Panc1 (cell line): ENCODE data around the gene PROM1.

Source experiments
- CTCF ChIP-seq: fragments of 450-650 bp; IDR thresholded peaks from 2 replicates; pipeline ENCODE4 v1.5.1; 2017; ENCODE audit warnings: mild to moderate bottlenecking
- SIN3A ChIP-seq: IDR thresholded peaks from 2 replicates; pipeline ENCODE4 v1.6.1; 2012; ENCODE audit warnings: low read depth, mild to moderate bottlenecking, low read length, moderate library complexity, borderline replicate concordance; ENCODE audit not compliant: insufficient read depth
- TCF7L2 ChIP-seq: IDR thresholded peaks from 2 replicates; pipeline ENCODE4 v1.6.1; 2011; ENCODE audit warnings: mild to moderate bottlenecking, low read depth, low read length, inconsistent platforms
- TF ChIP-seq, protein P1 (sequence below), 2 experiments: IDR thresholded peaks; 2 replicates each; pipeline ENCODE4 v1.6.1; 2011 to 2012; ENCODE audit warnings: low read depth in 2 of 2, control low read depth in 1 of 2, low read length in 1 of 2, mild to moderate bottlenecking in 1 of 2, moderate library complexity in 1 of 2; ENCODE audit not compliant: insufficient read depth in 1 of 2

DNA sequence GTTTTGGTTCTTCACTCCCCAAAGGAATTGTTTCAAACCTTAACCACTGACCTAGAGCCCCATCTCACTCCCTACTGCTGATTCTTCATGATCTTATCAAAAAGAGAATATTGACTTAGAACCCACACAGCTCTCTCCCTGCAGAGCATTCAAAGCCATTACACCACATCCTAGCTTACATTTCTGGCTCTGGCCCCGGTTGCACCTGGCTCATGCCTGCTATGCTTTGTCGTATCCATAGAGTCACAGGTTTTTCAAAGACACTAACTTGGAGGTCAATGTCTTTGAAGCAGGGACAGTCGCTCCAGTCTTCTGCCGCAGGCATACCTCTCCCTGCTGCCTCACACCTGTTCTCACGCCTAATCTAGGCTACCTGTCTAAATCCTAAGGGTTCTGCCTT, 78.1 kb downstream of the PROM1 start:
- TF ChIP-seq CTCF: no peak
- TF ChIP-seq, protein P1, sequence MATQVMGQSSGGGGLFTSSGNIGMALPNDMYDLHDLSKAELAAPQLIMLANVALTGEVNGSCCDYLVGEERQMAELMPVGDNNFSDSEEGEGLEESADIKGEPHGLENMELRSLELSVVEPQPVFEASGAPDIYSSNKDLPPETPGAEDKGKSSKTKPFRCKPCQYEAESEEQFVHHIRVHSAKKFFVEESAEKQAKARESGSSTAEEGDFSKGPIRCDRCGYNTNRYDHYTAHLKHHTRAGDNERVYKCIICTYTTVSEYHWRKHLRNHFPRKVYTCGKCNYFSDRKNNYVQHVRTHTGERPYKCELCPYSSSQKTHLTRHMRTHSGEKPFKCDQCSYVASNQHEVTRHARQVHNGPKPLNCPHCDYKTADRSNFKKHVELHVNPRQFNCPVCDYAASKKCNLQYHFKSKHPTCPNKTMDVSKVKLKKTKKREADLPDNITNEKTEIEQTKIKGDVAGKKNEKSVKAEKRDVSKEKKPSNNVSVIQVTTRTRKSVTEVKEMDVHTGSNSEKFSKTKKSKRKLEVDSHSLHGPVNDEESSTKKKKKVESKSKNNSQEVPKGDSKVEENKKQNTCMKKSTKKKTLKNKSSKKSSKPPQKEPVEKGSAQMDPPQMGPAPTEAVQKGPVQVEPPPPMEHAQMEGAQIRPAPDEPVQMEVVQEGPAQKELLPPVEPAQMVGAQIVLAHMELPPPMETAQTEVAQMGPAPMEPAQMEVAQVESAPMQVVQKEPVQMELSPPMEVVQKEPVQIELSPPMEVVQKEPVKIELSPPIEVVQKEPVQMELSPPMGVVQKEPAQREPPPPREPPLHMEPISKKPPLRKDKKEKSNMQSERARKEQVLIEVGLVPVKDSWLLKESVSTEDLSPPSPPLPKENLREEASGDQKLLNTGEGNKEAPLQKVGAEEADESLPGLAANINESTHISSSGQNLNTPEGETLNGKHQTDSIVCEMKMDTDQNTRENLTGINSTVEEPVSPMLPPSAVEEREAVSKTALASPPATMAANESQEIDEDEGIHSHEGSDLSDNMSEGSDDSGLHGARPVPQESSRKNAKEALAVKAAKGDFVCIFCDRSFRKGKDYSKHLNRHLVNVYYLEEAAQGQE (IDR thresholded peaks at IDR 0.05; ENCODE audit: insufficient read depth in 1 of 2, low read depth in 2 of 2, low read length in 1 of 2): no peak
- TF ChIP-seq SIN3A: no peak
- TF ChIP-seq TCF7L2: no peak
